Measurements from ENCODE around the gene PRKCE.

DNA sequence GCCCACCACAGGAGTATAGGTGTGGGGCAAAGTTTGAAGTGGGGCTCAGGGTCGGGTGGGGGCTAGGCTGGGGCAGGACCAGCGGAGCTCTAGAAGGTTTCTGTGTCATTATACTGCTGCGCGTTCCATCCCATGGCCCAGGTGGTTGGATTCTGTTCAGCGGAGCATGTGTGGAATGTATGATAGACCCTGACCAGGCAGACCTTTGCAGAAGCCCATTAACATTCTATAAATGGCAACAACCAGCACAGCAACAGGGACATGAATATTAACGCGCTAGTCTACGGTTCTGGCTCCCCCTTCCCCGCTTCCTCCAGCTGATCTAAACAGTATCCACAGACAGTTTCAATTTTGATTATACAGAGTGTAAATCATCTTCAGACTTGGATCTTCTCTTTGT is 4.1 kb upstream of the PRKCE start:
- TF ChIP-seq TAF1 (IDR thresholded peaks at IDR 0.05; ENCODE audit: borderline replicate concordance, low read depth, low read length): no peak
- TF ChIP-seq POLR2A (IDR thresholded peaks at IDR 0.05; ENCODE audit: low read depth, low read length): no peak
